GM12864 (cell line): ENCODE data around the gene HSPA9.

Experiments
- DNase-seq: peaks from one replicate; pipeline ENCODE4 v3.0.0-alpha.2; 2011; ENCODE audit warnings: low read depth
- H3K4me3 ChIP-seq: 2 replicates; pipeline ENCODE4 v1.5.1; 2011; ENCODE audit warnings: mild to moderate bottlenecking, low read depth, low read length, control low read depth
- CTCF ChIP-seq: IDR thresholded peaks from 2 replicates; pipeline ENCODE4 v1.5.1; 2011; ENCODE audit warnings: low read depth, mild to moderate bottlenecking, moderate library complexity, low read length, control low read depth, inconsistent platforms; ENCODE audit errors: missing control alignments

The HSPA9 gene

GRCh38 chr5:138595180-138595795 lies 20.1 kb upstream of the HSPA9 start:
- no peak overlapping the region for H3K4me3 ChIP-seq
- no peak for TF ChIP-seq CTCF
- no peak for DNase-seq

GRCh38 chr5:138594305-138595058 lies 19.3 kb upstream of the HSPA9 start:
- DNase-seq, result no peak
- no peak overlapping the region for H3K4me3 ChIP-seq
- peak; percentile 45 for TF ChIP-seq CTCF

GRCh38 chr5:138588013-138588788 lies 13.0 kb upstream of the HSPA9 start:
- H3K4me3 ChIP-seq, result no peak overlapping the region
- no peak for DNase-seq
- TF ChIP-seq CTCF, result no peak

GRCh38 chr5:138585157-138585556 lies 10.0 kb upstream of the HSPA9 start:
- no peak overlapping the region for H3K4me3 ChIP-seq
- no peak for TF ChIP-seq CTCF
- DNase-seq, result no peak

GRCh38 chr5:138583984-138584637 lies 8.9 kb upstream of the HSPA9 start:
- DNase-seq, result no peak
- no peak overlapping the region for H3K4me3 ChIP-seq
- no peak for TF ChIP-seq CTCF

- no peak overlapping the region for H3K4me3 ChIP-seq
- TF ChIP-seq CTCF, result no peak
- no peak for DNase-seq
These were observed 7.8 kb upstream of the HSPA9 start for GRCh38 chr5:138582959-138583358.
